Activated T-helper 2 cell treated with anti-CD3 and anti-CD28 coated beads, Interferon-gamma antibody, Interleukin-2, Interleukin-4, amounts not matched to agents 10 μg/mL and 5 μg/mL and 100 μg/mL, durations not matched to agents 14 hours and 24 hours and 36 hours (primary cell): ENCODE measurements around the gene ARRDC2. TPM values are rescaled to one million over a fixed set of nuclear protein-coding genes. Genes with fewer than 3 reads are reported as not detected.
"Not testable (repeated sequence)": the region's sequence is repeated elsewhere in the genome, so short reads cannot be mapped to it uniquely, and the experiment has no call there.

ENCODE experiments used
- DNase-seq: peaks from one replicate; pipeline ENCODE4 v3.0.0; 2021; ENCODE audit warnings: low spot score
- H3K27ac Mint-ChIP-seq: one replicate; pipeline ENCODE4 v1.8.0; 2021; ENCODE audit warnings: mixed read lengths
- H3K27me3 Mint-ChIP-seq: one replicate; pipeline ENCODE4 v1.8.0; 2021; ENCODE audit warnings: low read depth, mixed read lengths
- H3K36me3 Mint-ChIP-seq: one replicate; pipeline ENCODE4 v1.8.0; 2021; ENCODE audit warnings: low read depth, mixed read lengths
- H3K4me1 Mint-ChIP-seq: one replicate; pipeline ENCODE4 v1.8.0; 2021; ENCODE audit warnings: low read depth, mixed read lengths
- H3K4me3 Mint-ChIP-seq: one replicate; pipeline ENCODE4 v1.8.0; 2021; ENCODE audit warnings: low read depth, mild to moderate bottlenecking, moderate library complexity, mixed read lengths
- H3K9me3 Mint-ChIP-seq: one replicate; pipeline ENCODE4 v1.8.0; 2021; ENCODE audit warnings: mixed read lengths
- intact Hi-C: fragments of 100-400 bp; cut with micrococcal nuclease; formaldehyde crosslinking; loops from one replicate; pipeline ENCODE4 v1.15.1; 2023
- total RNA-seq: library from RNA; stranded (reverse); gene quantifications from 2 replicates; pipeline ENCODE4 v1.2.3, GENCODE V29; 2022

ARRDC2 gene
- total RNA-seq, 1 donor from 2014 or later, result 40.5 TPM

GRCh38 chr19:18013210-18014111, 5.5 kb downstream of the ARRDC2 start:
- Mint-ChIP-seq H3K27me3 (no peaks in the 10 kb centered on the region), H3K27ac (peak overlapping the region; percentile 81), H3K4me1 (peaks cover 46% of the 10 kb centered on the region), H3K4me3 (no peak overlapping the region), H3K9me3 (no peaks in the 10 kb centered on the region), H3K36me3 (peaks cover 67% of the 10 kb centered on the region)
- intact Hi-C loops, result no loop called here
- no peak for DNase-seq

GRCh38 chr19:18014197-18014596, 6.2 kb downstream of the ARRDC2 start:
- intact Hi-C loops, result no loop called here
- Mint-ChIP-seq H3K9me3 (no peaks in the 10 kb centered on the region), H3K27ac (peak overlapping the region; percentile 81), H3K27me3 (no peaks in the 10 kb centered on the region), H3K36me3 (peaks cover 60% of the 10 kb centered on the region), H3K4me1 (peaks cover 42% of the 10 kb centered on the region), H3K4me3 (peak overlapping the region; percentile 52)
- peak; percentile 33 for DNase-seq

DNA sequence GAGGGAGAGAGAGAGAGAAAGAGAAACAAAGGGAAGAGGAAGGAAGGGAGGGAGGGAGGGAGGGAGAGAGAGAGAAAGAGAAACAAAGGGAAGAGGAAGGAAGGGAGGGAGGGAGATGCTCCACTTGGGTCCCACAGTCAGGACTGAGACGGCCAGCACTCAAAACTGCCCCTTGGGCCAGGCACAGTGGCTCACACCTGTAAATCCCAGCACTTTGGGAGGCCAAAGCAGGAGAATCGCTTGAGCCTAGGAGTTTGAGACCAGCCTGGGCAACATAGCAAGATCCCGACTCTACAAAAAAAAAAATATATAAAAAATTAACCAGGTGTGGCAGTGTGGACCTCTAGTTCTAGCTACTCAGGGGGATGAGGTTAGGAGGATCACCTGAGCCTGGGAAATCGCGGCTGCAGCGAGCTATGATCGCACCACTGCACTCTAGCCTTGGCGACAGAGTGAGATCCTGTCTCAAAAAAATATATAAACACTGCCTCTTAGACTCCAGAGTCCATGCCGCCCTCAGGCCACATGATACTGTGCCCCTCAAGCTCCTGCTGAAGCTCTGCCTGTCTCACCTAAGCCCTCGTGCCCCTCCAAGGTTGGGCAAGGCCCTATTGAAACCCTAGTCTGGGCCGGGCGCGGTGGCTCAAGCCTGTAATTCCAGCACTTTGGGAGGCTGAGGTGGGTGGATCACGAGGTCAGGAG, 8.4 kb downstream of the ARRDC2 start:
- Mint-ChIP-seq H3K27me3 (no peaks in the 10 kb centered on the region), H3K4me3 (no peak overlapping the region), H3K4me1 (peaks cover 51% of the 10 kb centered on the region), H3K36me3 (peaks cover 43% of the 10 kb centered on the region), H3K9me3 (no peaks in the 10 kb centered on the region), H3K27ac (no peak overlapping the region)
- no peak for DNase-seq
- intact Hi-C loops, result no loop called here

GRCh38 chr19:18017275-18018083, 9.5 kb downstream of the ARRDC2 start:
- Mint-ChIP-seq H3K9me3 (no peaks in the 10 kb centered on the region), H3K27me3 (no peaks in the 10 kb centered on the region), H3K27ac (no peak overlapping the region), H3K4me1 (peaks cover 59% of the 10 kb centered on the region), H3K36me3 (peaks cover 34% of the 10 kb centered on the region), H3K4me3 (no peak overlapping the region)
- no peak for DNase-seq
- intact Hi-C loops, result no loop called here

DNA sequence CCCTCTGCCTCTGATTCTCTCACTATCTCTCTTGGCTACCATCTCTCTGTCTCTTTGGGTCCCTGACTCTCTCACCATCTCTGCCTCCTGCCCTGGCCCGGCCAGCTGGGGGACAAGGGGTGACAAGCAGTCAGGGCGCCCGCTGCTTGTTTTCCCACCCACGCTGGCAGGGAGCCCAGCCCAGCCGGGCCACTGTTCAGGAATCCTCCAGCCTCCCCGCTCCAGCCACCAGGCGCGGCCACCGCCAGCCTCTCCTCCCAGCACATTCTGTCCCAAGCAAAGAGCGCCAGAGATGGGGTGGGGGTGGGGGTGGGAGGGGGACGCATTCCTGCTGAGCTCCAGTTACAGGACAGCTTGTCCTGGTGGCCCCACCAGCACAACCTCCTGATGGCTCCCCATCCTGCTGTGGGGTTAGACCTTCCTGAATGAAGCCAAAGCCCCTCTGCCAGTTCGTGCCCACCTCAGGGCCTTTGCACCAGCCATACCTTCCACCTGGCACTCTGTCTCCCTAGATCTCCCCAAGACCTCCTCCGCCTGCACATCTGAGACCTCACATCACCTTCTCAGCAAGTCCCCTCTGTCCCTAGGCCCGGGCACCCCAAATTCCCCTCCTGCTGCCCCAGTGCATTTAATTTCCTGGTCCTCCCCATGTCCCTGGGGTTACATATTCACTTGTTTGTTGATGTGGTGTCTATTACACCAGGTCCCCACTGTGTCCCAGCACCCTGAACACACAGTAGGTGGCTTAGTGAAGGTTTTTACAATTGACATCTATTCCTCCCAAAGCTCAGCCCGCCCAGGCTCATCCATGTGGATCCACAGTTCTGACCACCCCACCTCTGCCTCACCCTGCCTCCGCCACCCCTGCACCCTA, 12.5 kb downstream of the ARRDC2 start:
- H3K27me3 Mint-ChIP-seq, result no peaks in the 10 kb centered on the region
- H3K4me3 Mint-ChIP-seq, result no peak overlapping the region
- intact Hi-C loops, result no loop called here
- H3K27ac Mint-ChIP-seq, result peak overlapping the region; percentile 92
- peaks cover 4% of the 10 kb centered on the region for H3K36me3 Mint-ChIP-seq
- H3K9me3 Mint-ChIP-seq, result no peaks in the 10 kb centered on the region
- peaks cover 49% of the 10 kb centered on the region for H3K4me1 Mint-ChIP-seq
- DNase-seq, result no peak

DNA sequence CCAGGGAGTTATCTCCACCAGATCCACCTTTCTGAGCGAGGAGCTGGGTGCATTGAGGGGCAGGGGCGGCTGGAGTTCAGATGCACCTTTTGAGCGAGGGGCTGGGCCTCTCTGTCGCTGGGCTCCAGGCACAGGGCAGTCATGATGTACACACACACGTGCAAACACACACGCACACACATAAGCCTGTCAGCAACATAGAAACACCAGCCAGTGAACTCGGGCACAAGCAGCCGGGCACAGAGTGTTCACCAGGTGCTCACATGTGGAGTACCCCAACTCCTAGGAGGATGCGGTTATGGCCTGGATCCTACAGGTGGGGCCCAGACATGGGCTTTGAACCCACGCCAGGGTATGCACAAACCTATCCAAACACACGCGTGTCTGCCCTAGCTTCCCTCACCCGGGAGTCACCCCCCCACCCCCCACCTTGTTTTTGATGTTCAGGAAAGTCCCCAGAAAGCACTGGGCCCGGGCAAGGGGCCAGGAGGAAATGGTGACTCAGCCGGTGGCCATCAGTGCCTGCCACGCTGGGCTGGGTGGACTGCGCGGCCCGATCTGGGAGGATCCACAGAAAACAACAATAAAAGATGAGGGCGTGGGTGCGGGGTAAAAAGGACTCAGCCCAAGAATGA, 13.3 kb downstream of the ARRDC2 start:
- H3K36me3 Mint-ChIP-seq, result no peaks in the 10 kb centered on the region
- intact Hi-C loops, result no loop called here
- peaks cover 47% of the 10 kb centered on the region for H3K4me1 Mint-ChIP-seq
- DNase-seq, result no peak
- H3K27ac Mint-ChIP-seq, result peak overlapping the region; percentile 92
- no peaks in the 10 kb centered on the region for H3K9me3 Mint-ChIP-seq
- peak overlapping the region; percentile 73 for H3K4me3 Mint-ChIP-seq
- H3K27me3 Mint-ChIP-seq, result no peaks in the 10 kb centered on the region

GRCh38 chr19:18023622-18024251, 15.8 kb downstream of the ARRDC2 start:
- no peaks in the 10 kb centered on the region for H3K36me3 Mint-ChIP-seq
- intact Hi-C loops, result loop anchor here (2.0 kb wide), 1 partner anchor 15 kb away; the partner anchor contains the start of gene ARRDC2
- H3K4me3 Mint-ChIP-seq, result peak overlapping the region; percentile 63
- peak overlapping the region; percentile 76 for H3K27ac Mint-ChIP-seq
- no peaks in the 10 kb centered on the region for H3K9me3 Mint-ChIP-seq
- peaks cover 42% of the 10 kb centered on the region for H3K4me1 Mint-ChIP-seq
- no peaks in the 10 kb centered on the region for H3K27me3 Mint-ChIP-seq
- no peak for DNase-seq

GRCh38 chr19:18027151-18027550, 19.2 kb downstream of the ARRDC2 start:
- intact Hi-C loops, result no loop called here
- no peak for DNase-seq
- no peaks in the 10 kb centered on the region for H3K9me3 Mint-ChIP-seq
- H3K27ac Mint-ChIP-seq, result no peak overlapping the region
- no peaks in the 10 kb centered on the region for H3K36me3 Mint-ChIP-seq
- no peaks in the 10 kb centered on the region for H3K27me3 Mint-ChIP-seq
- peaks cover 30% of the 10 kb centered on the region for H3K4me1 Mint-ChIP-seq
- no peak overlapping the region for H3K4me3 Mint-ChIP-seq

DNA sequence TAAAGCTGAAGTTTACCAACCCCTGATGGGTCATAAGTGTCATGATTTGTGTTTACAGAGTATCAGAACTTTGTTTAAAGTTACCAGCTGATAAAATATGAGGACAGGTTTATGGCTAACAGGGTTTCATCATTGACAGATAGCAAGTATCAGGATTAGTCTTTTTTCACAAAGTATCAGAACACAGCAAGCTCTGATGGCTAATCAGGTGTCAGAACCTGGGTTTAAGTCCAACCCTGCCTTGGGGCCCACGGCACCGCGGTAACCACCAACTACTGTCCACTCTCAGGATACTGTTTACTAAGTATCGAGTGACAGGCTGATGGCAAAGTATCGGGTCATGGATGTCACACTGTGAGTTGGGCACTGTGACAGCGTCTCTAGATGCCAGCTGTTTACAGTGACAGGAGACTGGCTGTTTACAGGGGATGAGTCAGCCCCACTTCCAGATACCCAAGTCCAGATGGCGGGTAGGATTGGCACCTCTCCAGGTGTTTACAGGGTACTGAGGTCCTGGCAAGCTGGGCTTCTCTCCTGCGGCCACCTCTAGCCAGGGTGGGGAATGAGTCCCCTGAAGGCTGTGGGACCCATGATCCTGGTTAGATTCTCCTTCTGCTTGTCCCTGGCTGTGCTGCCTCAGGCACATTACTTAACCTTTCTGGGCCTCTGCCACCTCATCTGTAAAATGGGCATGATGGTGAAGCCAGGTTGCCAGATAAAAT, 21.8 kb downstream of the ARRDC2 start:
- H3K36me3 Mint-ChIP-seq, result no peaks in the 10 kb centered on the region
- no peak for DNase-seq
- intact Hi-C loops, result no loop called here
- peaks cover 13% of the 10 kb centered on the region for H3K4me1 Mint-ChIP-seq
- no peaks in the 10 kb centered on the region for H3K27me3 Mint-ChIP-seq
- H3K9me3 Mint-ChIP-seq, result no peaks in the 10 kb centered on the region
- H3K27ac Mint-ChIP-seq, result no peak overlapping the region
- no peak overlapping the region for H3K4me3 Mint-ChIP-seq

- H3K4me3 Mint-ChIP-seq, H3K36me3 Mint-ChIP-seq, H3K9me3 Mint-ChIP-seq, H3K27ac Mint-ChIP-seq, intact Hi-C loops, H3K4me1 Mint-ChIP-seq, DNase-seq, H3K27me3 Mint-ChIP-seq: not testable (repeated sequence)
Measured at GRCh38 chr19:18031401-18031800, 23.4 kb downstream of the ARRDC2 start.

DNA sequence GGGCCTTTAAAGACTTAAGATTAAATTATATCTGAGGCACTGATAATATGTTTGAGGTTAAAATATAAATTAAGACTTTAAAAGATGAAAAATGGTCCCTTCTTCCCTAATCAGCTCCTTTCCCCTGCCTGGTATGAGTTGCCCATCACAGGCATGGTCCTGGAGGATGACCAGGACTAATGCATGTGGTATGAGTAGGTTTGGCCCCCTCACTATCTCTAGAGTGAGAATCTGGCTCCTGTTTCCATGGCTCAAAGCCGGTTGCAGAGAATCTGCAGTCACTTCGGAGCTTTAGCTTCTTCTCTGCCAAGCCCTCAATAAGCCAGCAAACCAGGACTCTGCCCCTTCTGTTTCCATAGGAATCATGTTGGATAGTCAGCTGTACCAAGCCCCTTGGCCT, 24.1 kb downstream of the ARRDC2 start:
- intact Hi-C loops, H3K36me3 Mint-ChIP-seq, H3K4me3 Mint-ChIP-seq, H3K9me3 Mint-ChIP-seq, H3K27ac Mint-ChIP-seq, H3K4me1 Mint-ChIP-seq, DNase-seq, H3K27me3 Mint-ChIP-seq: not testable (repeated sequence)
